OCI-LY7 (cell line): ENCODE data around the gene ALDH9A1. TPM values are rescaled to one million over a fixed set of nuclear protein-coding genes. Genes with fewer than 3 reads are reported as not detected.

Experiments
- BruUV-seq: library from RNA; stranded (reverse); fragments of 400-500 nt; replicated peaks from 2 replicates; lab custom pipeline; 2021; lab: Mats Ljungman, UMichigan
- CTCF ChIA-PET: fragments of 300-600 bp; sonication (Branson Sonifier 250); formaldehyde crosslinking; loops from one replicate; lab custom pipeline; 2022; ENCODE audit warnings: antibody characterized with exemption; ENCODE audit not compliant: unreplicated experiment; lab: Charles Lee
- POLR2A ChIA-PET: fragments of 300-600 bp; sonication (Branson Sonifier 250); formaldehyde crosslinking; loops from one replicate; lab custom pipeline; 2022; ENCODE audit warnings: antibody characterized with exemption; lab: Charles Lee
- DNase-seq: peaks from one replicate; pipeline ENCODE4 v3.0.0-alpha.2; 2015; ENCODE audit warnings: low spot score
- H2AFZ ChIP-seq: fragments of 200-600 bp; sonication (generic), shearing (Covaris generic); 2 replicates; pipeline ENCODE4 v1.6.1; 2014; ENCODE audit warnings: mild to moderate bottlenecking, antibody characterized with exemption, low read length, moderate library complexity
- H3K27ac ChIP-seq: fragments of 200-600 bp; sonication (generic); 2 replicates; pipeline ENCODE4 v1.5.1; 2014; ENCODE audit warnings: mixed run types, low read depth, mild to moderate bottlenecking, moderate library complexity, low read length, inconsistent platforms; ENCODE audit not compliant: poor library complexity, severe bottlenecking
- H3K36me3 ChIP-seq: fragments of 200-600 bp; sonication (generic); 2 replicates; pipeline ENCODE4 v1.6.1; 2014; ENCODE audit warnings: mild to moderate bottlenecking, antibody characterized with exemption, low read length, moderate library complexity, mixed read lengths; ENCODE audit not compliant: insufficient read depth
- H3K4me1 ChIP-seq: fragments of 200-600 bp; sonication (generic); 2 replicates; pipeline ENCODE4 v1.5.1; 2014; ENCODE audit warnings: mild to moderate bottlenecking, low read length; ENCODE audit not compliant: insufficient read depth, poor library complexity, severe bottlenecking
- H3K4me2 ChIP-seq: fragments of 200-600 bp; sonication (generic); 2 replicates; pipeline ENCODE4 v1.6.1; 2014; ENCODE audit warnings: mild to moderate bottlenecking, low read length
- H3K4me3 ChIP-seq: fragments of 200-600 bp; sonication (generic); 2 replicates; pipeline ENCODE4 v1.5.1; 2014; ENCODE audit warnings: mild to moderate bottlenecking, low read depth, low read length; ENCODE audit not compliant: poor library complexity, severe bottlenecking
- H3K79me2 ChIP-seq: fragments of 200-600 bp; sonication (generic); 2 replicates; pipeline ENCODE4 v1.6.1; 2016; ENCODE audit warnings: low read depth, mild to moderate bottlenecking, low read length, moderate library complexity, mixed read lengths; ENCODE audit not compliant: insufficient read depth
- H3K9me2 ChIP-seq: fragments of 200-600 bp; sonication (generic); 2 replicates; pipeline ENCODE4 v1.6.1; 2016; ENCODE audit warnings: mild to moderate bottlenecking, low read length, mixed read lengths; ENCODE audit not compliant: insufficient read depth
- H3K9me3 ChIP-seq: fragments of 200-600 bp; sonication (generic); 2 replicates; pipeline ENCODE4 v1.6.1; 2014; ENCODE audit warnings: mild to moderate bottlenecking, mixed run types, low read length, mixed read lengths
- H4K20me1 ChIP-seq: fragments of 200-600 bp; sonication (generic); 2 replicates; pipeline ENCODE4 v1.6.1; 2014; ENCODE audit warnings: mild to moderate bottlenecking, antibody characterized with exemption, low read length, moderate library complexity, mixed read lengths; ENCODE audit not compliant: insufficient read depth
- CTCF ChIP-seq: fragments of 200-600 bp; sonication (generic); conservative IDR thresholded peaks from 2 replicates; pipeline ENCODE4 v1.5.1; 2014; ENCODE audit warnings: mild to moderate bottlenecking, antibody characterized with exemption, low read length, moderate library complexity, mixed read lengths
- EZH2phosphoT487 ChIP-seq: fragments of 200-600 bp; sonication (generic); IDR thresholded peaks from 2 replicates; pipeline ENCODE4 v1.6.1; 2018; ENCODE audit warnings: low read depth, borderline replicate concordance, mild to moderate bottlenecking, mixed run types, antibody characterized with exemption, low read length, moderate library complexity, mixed read lengths
- intact Hi-C: fragments of 100-400 bp; cut with micrococcal nuclease; formaldehyde crosslinking; loops from one replicate; pipeline ENCODE4 v1.10.0; 2022; ENCODE audit not compliant: unreplicated experiment
- total RNA-seq, 2 experiments: library from RNA; depleted of rRNA in 1 of 2; stranded (reverse); fragments of >200 nt in 1 of 2; shearing (Covaris generic) in 1 of 2; gene quantifications; 2 replicates each; pipeline ENCODE4 v1.2.3, GENCODE V29; 2014 to 2022

The ALDH9A1 gene
- total RNA-seq, 2 experiments from 2014 or later: 32.1 to 36.0 TPM

- CTCF ChIA-PET: interaction anchor here (1.1 kb wide), 1 partner anchor 10 kb away, joined by 3 read pairs; no protein-coding TSS in a partner anchor
These were observed 60.9 kb downstream of the ALDH9A1 start for GRCh38 chr1:165637427-165637826.

GRCh38 chr1:165635823-165636222, 62.5 kb downstream of the ALDH9A1 start:
- peaks cover 60% of the 10 kb centered on the region for H3K4me1 ChIP-seq
- H3K4me2 ChIP-seq: peak overlapping the region; percentile 82
- H2AFZ ChIP-seq: peak overlapping the region; percentile 57; the same call in 1 of the 2 replicates
- no TSS peak for BruUV-seq
- no peaks in the 10 kb centered on the region for H3K9me3 ChIP-seq
- ChIA-PET POLR2A (interaction anchor here (0.6 to 1.5 kb wide), 3 partner anchors 9 to 219 kb away, joined by 3 to 4 read pairs (median 4); no protein-coding TSS in a partner anchor), CTCF (no interaction called here)
- no peaks in the 10 kb centered on the region for H3K9me2 ChIP-seq
- H3K79me2 ChIP-seq: peaks cover 42% of the 10 kb centered on the region
- TF ChIP-seq CTCF (no peak), EZH2phosphoT487 (no peak)
- peak; percentile 64 for DNase-seq
- H3K4me3 ChIP-seq: peak overlapping the region; percentile 58
- intact Hi-C loops: loop anchor here (10.0 kb wide), 1 partner anchor 129 kb away; the partner anchor contains the start of gene TMCO1
- peaks cover 24% of the 10 kb centered on the region; the same call in 1 of the 2 replicates for H3K36me3 ChIP-seq
- peak overlapping the region; percentile 85 for H3K27ac ChIP-seq
- no peaks in the 10 kb centered on the region for H4K20me1 ChIP-seq

More at GRCh38 chr1:165637427-165637826, 60.9 kb downstream of the ALDH9A1 start:
- no peak for DNase-seq
- peak overlapping the region; percentile 13 for H3K4me2 ChIP-seq
- peaks cover 64% of the 10 kb centered on the region for H3K4me1 ChIP-seq
- POLR2A ChIA-PET: interaction anchor here (1.0 to 1.3 kb wide), 5 partner anchors 9 to 51 kb away, joined by 3 to 5 read pairs (median 5); no protein-coding TSS in a partner anchor
- no peaks in the 10 kb centered on the region for H4K20me1 ChIP-seq
- intact Hi-C loops: loop anchor here (10.0 kb wide), 1 partner anchor 127 kb away; the partner anchor contains the start of gene TMCO1
- no TSS peak for BruUV-seq
- TF ChIP-seq EZH2phosphoT487: no peak
- TF ChIP-seq CTCF: no peak
- H3K36me3 ChIP-seq: peaks cover 24% of the 10 kb centered on the region; the same call in 1 of the 2 replicates
- H2AFZ ChIP-seq: no peak overlapping the region
- H3K4me3 ChIP-seq: no peak overlapping the region
- no peaks in the 10 kb centered on the region for H3K9me3 ChIP-seq
- H3K9me2 ChIP-seq: no peaks in the 10 kb centered on the region
- peaks cover 31% of the 10 kb centered on the region for H3K79me2 ChIP-seq
- no peak overlapping the region for H3K27ac ChIP-seq

- BruUV-seq: no TSS peak
- Histone ChIP-seq H3K4me2 (peak overlapping the region; percentile 82), H3K9me3 (no peaks in the 10 kb centered on the region), H2AFZ (peak overlapping the region; percentile 57; the same call in 1 of the 2 replicates), H3K9me2 (no peaks in the 10 kb centered on the region), H3K36me3 (peaks cover 24% of the 10 kb centered on the region; the same call in 1 of the 2 replicates), H3K4me1 (peaks cover 60% of the 10 kb centered on the region), H3K4me3 (peak overlapping the region; percentile 58), H4K20me1 (no peaks in the 10 kb centered on the region), H3K27ac (peak overlapping the region; percentile 85), H3K79me2 (peaks cover 42% of the 10 kb centered on the region)
- intact Hi-C loops: loop anchor here (10.0 kb wide), 1 partner anchor 129 kb away; the partner anchor contains the start of gene TMCO1
- TF ChIP-seq EZH2phosphoT487: no peak
- no peak for TF ChIP-seq CTCF
- CTCF ChIA-PET: no interaction called here
- POLR2A ChIA-PET: interaction anchor here (0.6 to 1.5 kb wide), 4 partner anchors 10 to 220 kb away, joined by 3 to 4 read pairs (median 4); partner anchors contain the start of gene ALDH9A1
- peak; percentile 68 for DNase-seq
These were observed 63.0 kb downstream of the ALDH9A1 start for GRCh38 chr1:165635329-165635728.
